Thyroid gland (tissue), 4 donors: ENCODE data around the gene TANC1. TPM values are rescaled to one million over a fixed set of nuclear protein-coding genes. Genes with fewer than 3 reads are reported as not detected.

Experiments
- DNase-seq, 2 donors: peaks; one replicate each; pipeline ENCODE4 v3.0.0-alpha.2; 2019
- H3K27ac ChIP-seq, 3 donors: fragments of 200-600 bp; sonication (generic); 1 replicate in 2 of 3; 2 replicates in 1 of 3; pipeline ENCODE4 v1.5.1; 2016 to 2019; ENCODE audit warnings: mild to moderate bottlenecking in 1 of 3, moderate library complexity in 1 of 3
- H3K27me3 ChIP-seq: fragments of 200-600 bp; sonication (generic); one replicate; pipeline ENCODE4 v1.5.1; 2019
- H3K36me3 ChIP-seq, 2 donors: fragments of 200-600 bp; sonication (generic); one replicate each; pipeline ENCODE4 v1.5.1; 2016 to 2019
- H3K4me1 ChIP-seq, 2 donors: fragments of 200-600 bp; sonication (generic); one replicate each; pipeline ENCODE4 v1.5.1; 2017 to 2019
- H3K4me3 ChIP-seq, 3 donors: fragments of 200-600 bp; sonication (generic); replicated peaks in 1 of 3; 1 replicate in 2 of 3; 2 replicates in 1 of 3; pipeline ENCODE4 v1.5.1; 2016; ENCODE audit warnings: mild to moderate bottlenecking in 1 of 3
- H3K9me3 ChIP-seq: fragments of 200-600 bp; sonication (generic); one replicate; pipeline ENCODE4 v1.5.1; 2017
- POLR2A ChIP-seq, 2 donors: fragments of 450-650 bp; IDR thresholded peaks; one replicate each; pipeline ENCODE4 v1.6.1; 2017; ENCODE audit warnings: antibody characterized with exemption in 2 of 2, mild to moderate bottlenecking in 2 of 2, moderate library complexity in 1 of 2
- WGBS, 2 donors: methylation state at CpG; one replicate each; pipeline ENCODE4 v1.1.5; 2017; 5-methylcytosine and 5-hydroxymethylcytosine counted together
- intact Hi-C: fragments of 100-400 bp; cut with DNase I; formaldehyde crosslinking; loops from one replicate; pipeline ENCODE4 v1.15.1; 2023
- total RNA-seq, 4 donors: library from RNA; depleted of rRNA; stranded (reverse); fragments of >200 nt; gene quantifications; one replicate each; pipeline ENCODE4 v1.2.3, GENCODE V29; 2016
- TF ChIP-seq, protein P1 (sequence below), 6 experiments: fragments of 200-600 bp in 3 of 6; fragments of 450-650 bp in 3 of 6; sonication (generic) in 3 of 6; IDR thresholded peaks; one replicate each; pipeline ENCODE4 v1.5.1; 2016 to 2019; ENCODE audit warnings: antibody characterized with exemption in 6 of 6, mild to moderate bottlenecking in 2 of 6, inconsistent platforms in 1 of 6, moderate library complexity in 1 of 6

The TANC1 gene
- total RNA-seq, 4 donors from 2014 or later: 51.1 to 93.8 (median 63.6) TPM

DNA sequence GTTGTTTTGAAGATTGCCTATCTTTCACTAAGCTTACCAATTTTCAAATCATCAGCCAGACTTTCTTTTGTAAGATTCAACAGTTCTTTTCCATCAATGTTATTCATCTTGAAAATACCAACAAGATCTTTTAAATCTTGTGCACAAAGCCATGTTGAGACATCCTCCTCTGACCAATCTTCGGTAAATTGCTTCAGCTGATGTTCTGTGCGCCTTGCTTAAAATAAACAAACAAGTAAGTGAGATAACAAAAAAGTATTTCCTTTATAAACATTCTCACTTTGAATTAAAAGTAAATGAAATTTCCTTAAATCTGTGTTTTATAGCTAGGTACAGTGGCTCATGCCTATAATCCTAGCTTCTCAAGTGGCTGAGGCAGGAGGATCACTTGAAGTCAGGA is 287.7 kb downstream of the TANC1 start:
- no peaks in the 10 kb centered on the region for H3K36me3 ChIP-seq
- peaks cover under 1 to 2% of the 10 kb centered on the region in 2 donors for H3K4me1 ChIP-seq
- H3K27me3 ChIP-seq: no peaks in the 10 kb centered on the region
- WGBS, 2 donors: 64 to 70% methylated on average over 2 of the region's 2 CpGs
- no peak for DNase-seq
- no peak overlapping the region for H3K4me3 ChIP-seq
- H3K27ac ChIP-seq: no peak overlapping the region
- intact Hi-C loops: no loop called here
- TF ChIP-seq, protein P1, sequence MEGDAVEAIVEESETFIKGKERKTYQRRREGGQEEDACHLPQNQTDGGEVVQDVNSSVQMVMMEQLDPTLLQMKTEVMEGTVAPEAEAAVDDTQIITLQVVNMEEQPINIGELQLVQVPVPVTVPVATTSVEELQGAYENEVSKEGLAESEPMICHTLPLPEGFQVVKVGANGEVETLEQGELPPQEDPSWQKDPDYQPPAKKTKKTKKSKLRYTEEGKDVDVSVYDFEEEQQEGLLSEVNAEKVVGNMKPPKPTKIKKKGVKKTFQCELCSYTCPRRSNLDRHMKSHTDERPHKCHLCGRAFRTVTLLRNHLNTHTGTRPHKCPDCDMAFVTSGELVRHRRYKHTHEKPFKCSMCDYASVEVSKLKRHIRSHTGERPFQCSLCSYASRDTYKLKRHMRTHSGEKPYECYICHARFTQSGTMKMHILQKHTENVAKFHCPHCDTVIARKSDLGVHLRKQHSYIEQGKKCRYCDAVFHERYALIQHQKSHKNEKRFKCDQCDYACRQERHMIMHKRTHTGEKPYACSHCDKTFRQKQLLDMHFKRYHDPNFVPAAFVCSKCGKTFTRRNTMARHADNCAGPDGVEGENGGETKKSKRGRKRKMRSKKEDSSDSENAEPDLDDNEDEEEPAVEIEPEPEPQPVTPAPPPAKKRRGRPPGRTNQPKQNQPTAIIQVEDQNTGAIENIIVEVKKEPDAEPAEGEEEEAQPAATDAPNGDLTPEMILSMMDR (IDR thresholded peaks at IDR 0.05): no peak
- TF ChIP-seq POLR2A (IDR thresholded peaks at IDR 0.05): no peak
- H3K9me3 ChIP-seq: no peaks in the 10 kb centered on the region

DNA sequence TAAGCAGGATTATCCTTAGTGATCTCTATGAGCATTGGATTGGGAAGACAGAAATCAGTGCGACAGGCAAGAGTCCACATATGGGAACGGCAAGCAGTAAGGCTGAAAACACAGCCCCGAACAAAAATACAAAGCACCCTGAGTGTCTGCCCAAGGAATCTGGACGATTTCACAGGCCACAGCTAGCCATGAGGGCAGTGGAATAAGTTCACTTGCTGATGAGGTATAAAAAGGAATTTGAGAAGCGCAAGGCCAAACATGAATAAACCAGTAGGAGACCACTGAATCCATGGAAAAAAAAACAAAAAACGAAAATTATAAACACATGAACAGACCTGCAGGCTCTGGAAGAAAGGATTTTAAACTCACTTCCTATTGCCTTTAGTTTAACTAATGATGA is 293.8 kb downstream of the TANC1 start:
- intact Hi-C loops: no loop called here
- H3K4me1 ChIP-seq: peaks cover 4 to 21% of the 10 kb centered on the region in 2 donors
- peak in 1 of 2 donors; percentile 6 for DNase-seq
- no peaks in the 10 kb centered on the region for H3K9me3 ChIP-seq
- H3K4me3 ChIP-seq: no peak overlapping the region
- H3K27ac ChIP-seq: peak overlapping the region; percentile 59 to 67 (median 63)
- TF ChIP-seq POLR2A (IDR thresholded peaks at IDR 0.05): no peak
- TF ChIP-seq, protein P1 (IDR thresholded peaks at IDR 0.05): no peak
- WGBS, 2 donors: 70 to 78% methylated on average over 6 of the region's 6 CpGs
- H3K36me3 ChIP-seq: no peaks in the 10 kb centered on the region
- no peaks in the 10 kb centered on the region for H3K27me3 ChIP-seq

DNA sequence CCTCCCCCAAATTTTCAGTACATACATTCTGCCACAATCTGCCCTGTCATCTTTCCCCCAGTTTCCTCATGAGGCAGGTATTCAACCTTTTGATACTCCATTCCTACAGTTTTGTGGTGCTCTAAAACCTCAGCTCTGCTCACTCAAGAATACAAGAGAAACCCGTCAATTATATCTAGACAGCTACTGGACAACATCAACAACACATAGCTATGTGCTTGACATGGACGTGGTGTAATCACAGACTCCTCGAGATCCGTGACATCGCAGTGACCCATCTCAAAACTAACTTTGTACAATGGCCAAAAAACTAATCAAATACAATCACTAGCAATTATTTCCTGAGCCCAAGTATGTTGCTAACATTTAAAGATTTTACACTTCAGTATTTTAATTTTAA is 294.5 kb downstream of the TANC1 start:
- intact Hi-C loops: no loop called here
- peak in 1 of 2 donors; percentile 26 for DNase-seq
- H3K9me3 ChIP-seq: no peaks in the 10 kb centered on the region
- WGBS, 2 donors: 43 to 54% methylated on average over 5 of the region's 5 CpGs
- H3K36me3 ChIP-seq: no peaks in the 10 kb centered on the region
- H3K4me3 ChIP-seq: no peak overlapping the region
- TF ChIP-seq POLR2A (IDR thresholded peaks at IDR 0.05): no peak
- TF ChIP-seq, protein P1 (IDR thresholded peaks at IDR 0.05): no peak
- H3K27me3 ChIP-seq: no peaks in the 10 kb centered on the region
- H3K4me1 ChIP-seq: peaks cover 4 to 21% of the 10 kb centered on the region in 2 donors
- peak overlapping the region; percentile 59 to 67 (median 63) for H3K27ac ChIP-seq

GRCh38 chr2:159265171-159265576 is 296.7 kb downstream of the TANC1 start:
- DNase-seq: peak in 1 of 2 donors; percentile 27
- Histone ChIP-seq H3K36me3 (no peaks in the 10 kb centered on the region), H3K9me3 (no peaks in the 10 kb centered on the region), H3K27ac (no peak overlapping the region), H3K4me3 (no peak overlapping the region), H3K4me1 (peaks cover 4 to 21% of the 10 kb centered on the region in 2 donors), H3K27me3 (no peaks in the 10 kb centered on the region)
- no peak for TF ChIP-seq POLR2A (IDR thresholded peaks at IDR 0.05)
- TF ChIP-seq, protein P1 (IDR thresholded peaks at IDR 0.05): no peak
- WGBS, 2 donors: 54 to 65% methylated on average over 1 of the region's 1 CpG
- intact Hi-C loops: no loop called here

GRCh38 chr2:159266554-159266953 is 298.1 kb downstream of the TANC1 start:
- Histone ChIP-seq H3K27me3 (no peaks in the 10 kb centered on the region), H3K9me3 (no peaks in the 10 kb centered on the region), H3K4me1 (peaks cover 4 to 21% of the 10 kb centered on the region in 2 donors), H3K36me3 (peaks cover 0 to 4% of the 10 kb centered on the region in 2 donors), H3K4me3 (no peak overlapping the region), H3K27ac (no peak overlapping the region)
- intact Hi-C loops: no loop called here
- WGBS, 2 donors: 94 to 97% methylated on average over 3 of the region's 3 CpGs
- TF ChIP-seq, protein P1 (IDR thresholded peaks at IDR 0.05): no peak
- no peak for TF ChIP-seq POLR2A (IDR thresholded peaks at IDR 0.05)
- DNase-seq: no peak
